Right lung (tissue), 5 donors: ENCODE measurements around the gene EFS. TPM values are rescaled to one million over a fixed set of nuclear protein-coding genes. Genes with fewer than 3 reads are reported as not detected.
"Not testable (repeated sequence)": the region's sequence is repeated elsewhere in the genome, so short reads cannot be mapped to it uniquely, and the experiment has no call there.

Experiments used
- DNase-seq, 2 donors: peaks; one replicate each; pipeline ENCODE4 v3.0.0-alpha.2; 2013
- polyA plus RNA-seq, 5 donors: library from polyadenylated mRNA; unstranded; fragments of 120-200 nt; gene quantifications; one replicate each; pipeline versions ENCODE4 v1.2.1 to v1.2.3, GENCODE V29; 2013; ENCODE audit warnings: inconsistent platforms in 1 of 5, low replicate concordance in 1 of 5; ENCODE audit not compliant: insufficient read length in 5 of 5, insufficient read depth in 1 of 5

Gene EFS
- polyA plus RNA-seq, 5 donors, result 37.4 to 67.0 (median 49.9) TPM

- no peak for DNase-seq
These were observed 29.3 kb downstream of the EFS start for GRCh38 chr14:23335623-23336022.

DNA sequence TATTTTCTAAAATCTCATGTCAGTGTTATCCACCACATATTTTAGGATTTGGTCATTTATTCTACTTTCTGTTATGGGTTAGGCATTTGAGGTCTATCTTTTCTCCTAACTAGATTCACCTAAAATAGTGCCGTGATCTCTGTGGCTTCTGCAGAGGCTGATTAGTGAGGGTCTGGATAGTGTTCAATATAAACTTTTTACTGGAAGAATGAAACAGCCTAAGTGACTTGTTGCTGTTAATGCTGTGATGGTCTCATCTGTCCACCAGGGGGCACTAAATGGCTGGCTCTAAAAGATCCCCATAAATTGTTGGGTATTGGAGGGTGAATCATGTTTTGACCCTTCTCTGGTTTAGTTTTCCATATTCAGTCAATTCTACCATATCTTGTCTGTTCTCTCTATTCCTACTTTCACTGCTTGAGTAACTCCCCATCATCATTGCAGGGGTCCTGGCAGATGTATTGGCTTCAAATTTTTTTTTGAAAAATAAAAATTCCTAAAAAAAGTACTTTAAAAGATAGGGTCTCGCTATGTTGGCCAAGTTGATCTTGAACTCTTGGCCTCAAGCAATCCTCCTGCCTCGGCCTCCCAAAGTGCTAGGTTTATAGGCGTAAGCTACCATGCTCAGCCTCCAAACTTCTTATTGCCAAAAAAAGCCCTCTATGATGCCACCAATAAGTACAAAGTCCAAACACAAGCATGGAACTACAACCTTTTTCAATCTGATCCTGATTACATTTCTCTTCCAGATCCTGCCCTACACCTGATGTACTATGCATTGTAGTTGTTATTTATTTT, 36.8 kb downstream of the EFS start:
- DNase-seq, result peak; percentile 51 to 74

DNA sequence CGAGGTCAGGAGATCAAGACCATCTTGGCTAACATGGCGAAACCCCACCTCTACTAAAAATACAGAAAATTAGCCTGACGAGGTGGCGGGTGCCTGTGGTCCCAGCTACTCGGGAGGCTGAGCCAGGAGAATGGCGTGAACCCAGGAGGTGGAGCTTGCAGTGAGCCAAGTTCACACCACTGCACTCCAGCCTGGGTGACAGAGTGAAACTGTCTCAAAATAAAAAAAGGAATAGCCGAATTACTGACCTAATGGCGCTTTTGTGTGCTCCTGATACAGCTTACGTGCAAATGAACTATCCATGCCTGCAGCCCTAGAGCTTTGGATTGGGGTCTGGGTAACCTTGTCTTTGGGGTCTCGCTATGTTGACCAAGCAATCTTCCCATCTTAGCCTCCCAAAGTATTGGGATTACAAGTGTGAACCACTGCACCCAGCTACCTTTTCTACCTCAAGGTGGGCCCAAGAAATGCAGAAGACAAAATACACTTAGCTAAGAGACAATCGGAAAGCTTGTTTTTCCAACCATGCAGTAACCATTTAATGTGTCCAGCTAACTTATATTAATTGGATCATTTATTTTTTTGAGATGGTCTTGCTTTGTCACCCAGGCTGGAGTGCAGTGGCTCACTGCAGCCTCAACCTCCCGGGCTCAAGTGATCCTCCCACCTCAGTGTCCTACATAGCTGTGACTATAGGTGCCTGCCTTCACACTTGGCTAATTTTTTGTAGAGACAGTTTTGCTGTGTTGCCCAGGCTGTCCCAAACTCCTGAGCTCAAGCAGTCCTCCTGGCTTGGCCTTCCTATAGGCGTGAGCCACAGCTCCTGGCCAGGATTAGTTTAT, 38.3 kb downstream of the EFS start:
- DNase-seq, result no peak

GRCh38 chr14:23325746-23326145, 39.2 kb downstream of the EFS start:
- not testable (repeated sequence) for DNase-seq

DNA sequence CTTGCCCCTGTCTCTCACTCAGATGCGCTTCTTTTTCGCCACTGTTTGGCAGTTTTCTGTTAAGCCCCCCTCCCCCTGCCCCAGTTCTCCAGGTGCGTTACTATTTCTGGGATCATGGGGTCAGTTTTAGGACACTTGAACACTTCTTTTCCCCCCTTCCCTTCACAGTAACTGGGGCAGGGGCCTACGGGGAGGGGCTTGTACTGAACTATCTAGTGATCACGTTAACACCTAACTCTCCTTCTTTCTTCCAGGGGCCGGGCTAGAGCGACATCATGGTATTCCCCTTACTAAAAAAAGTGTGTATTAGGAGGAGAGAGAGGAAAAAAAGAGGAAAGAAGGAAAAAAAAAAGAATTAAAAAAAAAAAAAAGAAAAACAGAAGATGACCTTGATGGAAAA, 40.0 kb downstream of the EFS start:
- no peak for DNase-seq

GRCh38 chr14:23324455-23324846, 40.5 kb downstream of the EFS start:
- DNase-seq, result no peak

GRCh38 chr14:23323838-23324454, 41.0 kb downstream of the EFS start:
- DNase-seq, result no peak

DNA sequence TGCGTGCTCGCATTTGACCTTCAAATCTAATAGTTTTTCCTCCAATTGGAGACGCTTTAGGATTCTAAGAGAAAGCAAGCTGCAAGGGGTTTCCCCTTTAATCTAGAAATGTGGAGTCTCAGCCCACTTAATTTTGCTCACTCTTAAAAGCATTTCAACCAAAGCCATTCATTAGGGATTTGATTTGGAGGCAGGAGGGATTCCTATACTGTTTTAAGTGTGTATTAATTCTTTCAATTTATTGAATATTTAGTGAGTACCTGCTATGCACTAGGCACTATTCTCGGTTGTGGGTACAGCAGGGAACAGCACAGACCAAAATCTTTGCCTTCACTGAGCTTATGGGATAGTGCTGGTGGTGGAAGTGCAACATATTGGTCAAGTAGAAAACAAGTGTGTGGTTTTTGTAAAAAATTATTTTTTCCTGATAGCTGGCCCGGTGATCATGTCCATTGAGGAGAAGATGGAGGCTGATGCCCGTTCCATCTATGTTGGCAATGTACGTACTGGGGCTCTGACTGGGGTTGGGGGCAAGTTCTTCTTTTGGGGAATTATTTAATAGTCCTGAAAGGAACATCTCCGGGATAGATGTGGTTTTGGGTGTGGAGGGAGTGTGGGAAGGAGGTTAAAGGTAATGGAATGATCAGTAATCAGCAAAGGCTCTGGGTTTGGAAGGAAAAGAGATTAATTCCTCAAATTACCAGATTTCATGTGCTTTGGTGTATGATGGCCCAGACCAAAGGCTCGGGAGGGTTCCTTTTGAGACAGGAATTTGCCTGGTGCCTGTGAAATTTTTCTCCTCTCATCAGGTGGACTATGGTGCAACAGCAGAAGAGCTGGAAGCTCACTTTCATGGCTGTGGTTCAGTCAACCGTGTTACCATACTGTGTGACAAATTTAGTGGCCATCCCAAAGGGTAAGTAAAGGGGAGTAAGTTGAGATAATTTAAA, 42.1 kb downstream of the EFS start:
- DNase-seq, result no peak

DNA sequence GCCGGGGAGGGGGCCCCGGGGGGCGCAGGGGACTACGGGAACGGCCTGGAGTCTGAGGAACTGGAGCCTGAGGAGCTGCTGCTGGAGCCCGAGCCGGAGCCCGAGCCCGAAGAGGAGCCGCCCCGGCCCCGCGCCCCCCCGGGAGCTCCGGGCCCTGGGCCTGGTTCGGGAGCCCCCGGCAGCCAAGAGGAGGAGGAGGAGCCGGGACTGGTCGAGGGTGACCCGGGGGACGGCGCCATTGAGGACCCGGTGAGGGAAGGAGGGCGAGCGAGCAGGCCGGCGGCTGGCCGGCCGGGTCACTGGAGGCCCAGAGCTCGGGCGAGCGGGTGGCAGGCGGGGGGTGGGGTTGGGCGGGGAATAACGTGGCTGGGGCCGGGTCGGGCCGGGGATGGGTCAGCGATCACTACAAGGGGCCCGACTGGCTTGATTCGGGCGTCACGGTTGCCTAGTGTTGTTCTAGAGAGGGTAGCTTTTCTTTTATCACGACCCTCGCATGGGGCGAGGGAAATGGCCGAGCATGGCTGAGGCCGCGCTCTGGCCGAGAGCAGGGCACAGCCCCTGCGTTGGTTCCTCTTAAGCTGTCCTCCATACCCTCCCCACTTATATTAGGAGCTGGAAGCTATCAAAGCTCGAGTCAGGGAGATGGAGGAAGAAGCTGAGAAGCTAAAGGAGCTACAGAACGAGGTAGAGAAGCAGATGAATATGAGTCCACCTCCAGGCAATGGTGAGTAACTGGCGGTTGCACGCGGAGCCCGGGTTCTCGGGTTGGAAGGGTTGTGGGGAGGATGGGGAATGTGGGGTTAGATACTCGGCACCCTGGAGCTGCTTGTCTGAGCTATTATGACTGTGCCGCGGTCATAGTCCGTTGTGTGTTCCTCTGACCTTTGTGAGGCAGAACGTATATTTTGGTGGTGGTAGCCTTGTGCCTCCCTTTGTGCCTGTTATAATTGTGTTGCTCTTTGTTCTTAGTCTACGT, 43.1 kb downstream of the EFS start:
- DNase-seq, result no peak

DNA sequence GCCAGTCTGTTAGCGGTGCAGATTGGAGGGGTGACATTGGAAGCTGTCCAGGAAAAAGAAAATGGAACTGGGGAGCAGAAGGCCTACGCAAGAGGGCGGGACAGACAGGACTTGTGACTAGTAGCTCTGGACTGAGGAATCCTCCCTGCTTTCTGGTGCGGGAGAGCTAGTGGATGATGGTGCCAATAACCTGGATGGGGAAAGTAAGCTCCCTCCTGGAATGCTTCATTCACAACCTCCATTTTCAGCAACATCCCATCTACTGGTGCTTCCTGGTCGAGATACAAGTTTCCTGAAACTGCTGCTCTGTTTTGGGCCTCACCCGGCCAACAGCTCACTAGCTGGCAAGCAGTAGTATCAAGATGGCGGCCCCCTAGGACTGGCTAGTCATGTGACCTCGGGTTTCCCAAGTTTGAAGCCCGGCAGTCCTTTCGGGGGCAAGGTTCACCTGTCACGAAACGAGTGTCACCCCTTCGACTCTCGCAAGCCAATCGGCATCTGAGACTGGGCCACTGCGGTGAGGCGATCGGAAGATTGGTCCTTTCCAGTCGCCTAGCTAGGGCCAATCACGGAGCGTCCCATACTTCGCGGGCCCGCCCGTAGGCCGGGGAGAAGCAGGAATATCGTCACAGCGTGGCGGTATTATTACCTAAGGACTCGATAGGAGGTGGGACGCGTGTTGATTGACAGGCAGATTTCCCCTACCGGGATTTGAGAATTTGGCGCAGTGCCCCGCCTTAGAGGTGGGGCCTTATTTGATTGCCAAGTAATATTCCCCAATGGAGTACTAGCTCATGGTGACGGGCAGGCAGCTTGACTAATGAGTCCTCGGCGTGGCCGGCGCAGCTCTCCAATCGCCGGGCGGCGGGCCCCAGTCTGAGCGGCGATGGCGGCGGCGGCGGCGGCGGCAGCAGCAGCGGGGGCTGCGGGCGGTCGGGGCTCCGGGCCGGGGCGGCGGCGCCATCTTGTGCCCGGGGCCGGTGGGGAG, 44.1 kb downstream of the EFS start, which contains the start of gene PABPN1:
Gene PABPN1 (plus strand): TSS at position 874 of the 988 bp plus-strand sequence. CDS start 13 bp downstream, at position 887.
- peak; percentile 99 to 100 for DNase-seq

- DNase-seq, result no peak
These were observed 45.0 kb downstream of the EFS start for GRCh38 chr14:23319746-23320583.

DNA sequence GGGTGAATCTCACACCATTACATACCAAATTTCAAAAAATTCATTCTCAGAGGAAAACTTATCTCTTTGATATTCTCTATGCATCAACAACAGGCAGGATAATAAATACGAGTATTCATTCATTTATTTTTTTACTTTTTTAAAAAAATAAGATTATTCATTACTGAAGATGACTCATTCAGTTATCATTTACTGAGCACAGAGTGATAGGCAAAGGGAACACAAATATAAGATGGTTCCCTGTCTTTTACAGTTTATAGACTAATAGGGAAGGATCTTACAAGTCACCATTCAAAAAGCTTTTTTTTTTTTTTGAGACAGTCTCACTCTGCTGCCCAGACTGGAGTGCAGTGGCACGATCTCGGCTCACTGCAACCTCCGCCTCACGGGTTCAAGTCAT, 48.7 kb downstream of the EFS start:
- DNase-seq, result no peak

DNA sequence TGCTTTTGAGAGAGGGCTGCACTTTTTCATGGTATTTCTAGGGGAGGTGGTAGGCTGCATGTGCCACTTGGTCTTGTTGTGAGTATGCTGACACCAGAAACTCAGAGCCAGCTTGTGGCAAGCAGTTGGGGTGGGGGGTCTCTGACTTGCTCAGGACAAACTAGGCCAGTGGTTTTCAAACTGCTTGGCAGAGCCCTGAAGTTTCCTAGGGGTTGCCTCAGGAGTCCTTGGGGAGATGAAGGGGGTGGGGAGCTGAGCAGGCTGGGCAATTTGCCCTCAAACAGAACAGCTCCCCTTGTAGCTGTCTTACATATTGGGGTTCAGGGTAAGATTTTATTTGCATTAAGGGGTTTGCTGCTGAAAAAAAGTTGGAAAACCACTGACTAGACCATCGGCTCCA, 54.4 kb downstream of the EFS start:
- no peak for DNase-seq

GRCh38 chr14:23308721-23309445, 56.1 kb downstream of the EFS start:
- DNase-seq, result no peak

DNA sequence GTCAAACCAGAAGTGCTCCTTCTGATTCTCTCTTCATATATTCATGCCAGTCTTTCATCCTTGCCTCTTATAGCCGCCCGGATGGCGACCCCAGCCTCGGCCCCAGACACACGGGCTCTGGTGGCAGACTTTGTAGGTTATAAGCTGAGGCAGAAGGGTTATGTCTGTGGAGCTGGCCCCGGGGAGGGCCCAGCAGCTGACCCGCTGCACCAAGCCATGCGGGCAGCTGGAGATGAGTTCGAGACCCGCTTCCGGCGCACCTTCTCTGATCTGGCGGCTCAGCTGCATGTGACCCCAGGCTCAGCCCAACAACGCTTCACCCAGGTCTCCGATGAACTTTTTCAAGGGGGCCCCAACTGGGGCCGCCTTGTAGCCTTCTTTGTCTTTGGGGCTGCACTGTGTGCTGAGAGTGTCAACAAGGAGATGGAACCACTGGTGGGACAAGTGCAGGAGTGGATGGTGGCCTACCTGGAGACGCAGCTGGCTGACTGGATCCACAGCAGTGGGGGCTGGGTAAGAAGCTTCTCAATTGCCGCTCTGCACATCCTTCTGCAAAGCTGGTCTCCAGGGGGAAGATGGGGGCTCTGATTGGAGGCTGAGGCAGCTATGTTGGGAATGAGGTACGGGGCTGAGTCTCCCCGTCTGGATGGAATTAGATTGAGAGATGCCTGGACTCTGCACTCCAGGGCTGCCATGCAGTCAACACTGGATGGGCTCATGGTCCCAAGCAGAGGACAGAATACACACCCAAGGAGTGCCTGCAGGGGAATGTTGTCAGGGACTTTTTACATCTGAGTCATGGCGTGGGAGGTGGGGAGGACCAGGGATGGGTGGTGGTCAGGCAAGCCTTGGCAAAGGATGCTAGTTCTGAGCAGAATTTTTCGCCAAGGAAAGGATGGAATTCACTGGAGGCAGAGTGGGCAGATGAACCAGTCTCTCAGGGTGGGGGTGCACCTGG, 57.0 kb downstream of the EFS start:
- DNase-seq, result no peak

DNA sequence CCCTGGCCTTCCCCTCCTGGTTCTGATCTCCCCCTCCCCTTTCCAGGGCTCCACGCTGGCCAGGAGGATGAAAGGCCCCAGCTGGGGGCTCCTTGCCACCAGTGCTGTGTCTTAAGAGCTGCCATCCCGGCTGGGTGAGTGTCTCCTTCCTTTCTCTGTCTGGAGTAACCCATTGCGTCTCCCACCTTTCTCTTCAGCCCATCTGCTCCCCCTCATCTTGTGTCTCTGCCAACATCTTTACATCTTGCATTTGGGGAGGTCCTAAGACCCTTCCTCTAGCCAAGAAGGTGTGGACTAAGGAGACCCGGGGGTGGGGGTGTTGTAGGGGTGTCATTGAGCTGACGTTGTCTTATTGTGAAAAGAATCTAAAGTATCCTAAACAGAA, 57.8 kb downstream of the EFS start:
- DNase-seq, result no peak
